HFFc6 (cell line): ENCODE results near the gene JAKMIP1. TPM values are rescaled to one million over a fixed set of nuclear protein-coding genes. Genes with fewer than 3 reads are reported as not detected.

Experiments
- DNase-seq: peaks from one replicate; pipeline ENCODE4 v3.0.0-alpha.2; 2018
- H3K27ac Mint-ChIP-seq: 2 replicates; pipeline ENCODE4 v1.8.0; 2020; ENCODE audit warnings: mild to moderate bottlenecking, mixed read lengths
- H3K27me3 Mint-ChIP-seq: 2 replicates; pipeline ENCODE4 v1.8.0; 2021; ENCODE audit warnings: mild to moderate bottlenecking, moderate library complexity, mixed read lengths; ENCODE audit not compliant: insufficient read depth
- H3K36me3 Mint-ChIP-seq: 2 replicates; pipeline ENCODE4 v1.8.0; 2021; ENCODE audit warnings: low read depth, mixed read lengths
- H3K4me1 Mint-ChIP-seq: 2 replicates; pipeline ENCODE4 v1.8.0; 2020; ENCODE audit warnings: low read depth, mixed read lengths
- H3K4me3 Mint-ChIP-seq: 2 replicates; pipeline ENCODE4 v1.8.0; 2020; ENCODE audit warnings: mild to moderate bottlenecking, moderate library complexity, mixed read lengths
- H3K9me3 Mint-ChIP-seq: 2 replicates; pipeline ENCODE4 v1.8.0; 2020; ENCODE audit warnings: mild to moderate bottlenecking, mixed read lengths
- CTCF ChIP-seq: fragments of 200-600 bp; sonication (generic); IDR thresholded peaks from 2 replicates; pipeline ENCODE4 v1.5.0; 2021; ENCODE audit warnings: antibody characterized with exemption, mild to moderate bottlenecking
- total RNA-seq, 6 experiments: library from RNA; stranded (reverse); fragmentation: NEBNext Ultra II Directional; extraction: Animal tissue kit (Norgen Biotek cat#: 25700); gene quantifications; 2 replicates in 1 of 6; 3 replicates in 5 of 6; pipeline ENCODE4 v1.2.3, GENCODE V29; 2021

The JAKMIP1 gene
- total RNA-seq, 6 experiments from 2014 or later = not detected

- Mint-ChIP-seq H3K9me3 (peaks cover 68% of the 10 kb centered on the region), H3K27ac (no peak overlapping the region), H3K27me3 (peaks cover 3% of the 10 kb centered on the region), H3K36me3 (no peaks in the 10 kb centered on the region), H3K4me3 (no peak overlapping the region), H3K4me1 (no peaks in the 10 kb centered on the region)
- DNase-seq = no peak
- TF ChIP-seq CTCF = no peak
Measured at GRCh38 chr4:6086846-6087245, 113.5 kb downstream of the JAKMIP1 start.

- peaks cover 5% of the 10 kb centered on the region; the same call in 1 of the 2 replicates for H3K36me3 Mint-ChIP-seq
- H3K9me3 Mint-ChIP-seq = peaks cover 68% of the 10 kb centered on the region
- peaks cover 3% of the 10 kb centered on the region for H3K27me3 Mint-ChIP-seq
- no peaks in the 10 kb centered on the region for H3K4me1 Mint-ChIP-seq
- TF ChIP-seq CTCF = no peak
- H3K27ac Mint-ChIP-seq = no peak overlapping the region
- no peak for DNase-seq
- no peak overlapping the region for H3K4me3 Mint-ChIP-seq
Measured at GRCh38 chr4:6085691-6086628, 114.4 kb downstream of the JAKMIP1 start.

DNA sequence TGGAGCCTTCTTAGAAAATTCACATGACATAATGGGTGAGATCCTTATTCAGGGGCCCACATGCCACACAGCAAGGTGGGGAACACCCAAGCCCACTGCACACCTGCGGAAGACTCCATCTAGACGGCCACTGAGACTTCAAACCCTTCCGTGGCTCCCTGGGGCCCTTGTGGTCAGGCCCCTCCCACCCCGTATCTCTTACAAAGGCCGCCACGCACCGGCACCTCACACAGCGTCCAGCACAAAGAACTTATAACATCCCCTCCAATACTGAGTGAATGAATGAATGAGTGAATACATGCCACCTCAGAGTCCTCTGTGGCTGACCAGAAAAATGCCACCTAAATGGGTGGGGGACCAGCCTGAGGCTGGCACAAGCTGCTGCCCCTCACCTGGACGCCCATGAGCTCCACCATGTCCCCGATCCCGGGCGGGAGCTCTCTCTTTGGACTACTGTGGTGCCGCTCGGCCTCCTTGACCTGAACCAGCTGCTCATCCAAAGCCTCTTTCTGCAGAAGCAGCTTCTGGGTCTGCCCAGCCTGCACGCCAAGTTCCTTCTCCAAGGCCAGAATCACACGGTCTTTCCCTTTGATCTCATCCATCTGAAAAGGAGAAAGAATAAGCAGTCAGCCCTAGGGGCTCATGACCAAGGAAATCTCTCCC lies 115.2 kb downstream of the JAKMIP1 start:
- peaks cover 10% of the 10 kb centered on the region; the same call in 1 of the 2 replicates for H3K36me3 Mint-ChIP-seq
- no peak for DNase-seq
- H3K4me3 Mint-ChIP-seq = no peak overlapping the region
- peaks cover 3% of the 10 kb centered on the region for H3K27me3 Mint-ChIP-seq
- H3K9me3 Mint-ChIP-seq = peaks cover 68% of the 10 kb centered on the region
- TF ChIP-seq CTCF = no peak
- no peaks in the 10 kb centered on the region for H3K4me1 Mint-ChIP-seq
- no peak overlapping the region for H3K27ac Mint-ChIP-seq

DNA sequence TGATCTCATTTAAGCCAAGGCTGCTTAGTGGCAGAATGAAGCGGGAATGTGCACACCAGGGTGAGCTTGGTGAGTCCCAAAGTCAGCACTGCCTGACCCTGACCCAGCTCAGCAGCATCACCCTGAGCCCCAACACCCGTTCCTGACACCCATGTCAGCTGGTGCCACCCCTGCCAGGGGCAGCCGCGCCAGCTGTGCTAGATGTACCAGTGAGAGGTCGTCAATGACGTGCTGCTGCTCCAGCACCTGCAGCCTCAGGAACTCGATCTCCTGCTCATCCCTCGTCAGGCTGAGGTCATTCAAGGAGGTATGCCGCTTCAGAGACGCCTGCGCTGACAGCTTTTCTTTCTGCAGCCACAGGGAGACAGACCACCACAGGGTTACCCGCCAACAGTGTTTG lies 120.4 kb downstream of the JAKMIP1 start:
- Mint-ChIP-seq H3K27ac (no peak overlapping the region), H3K27me3 (peaks cover 6% of the 10 kb centered on the region), H3K36me3 (peaks cover 10% of the 10 kb centered on the region; the same call in 1 of the 2 replicates), H3K9me3 (peaks cover 56% of the 10 kb centered on the region), H3K4me3 (no peak overlapping the region), H3K4me1 (no peaks in the 10 kb centered on the region)
- TF ChIP-seq CTCF = no peak
- DNase-seq = no peak

DNA sequence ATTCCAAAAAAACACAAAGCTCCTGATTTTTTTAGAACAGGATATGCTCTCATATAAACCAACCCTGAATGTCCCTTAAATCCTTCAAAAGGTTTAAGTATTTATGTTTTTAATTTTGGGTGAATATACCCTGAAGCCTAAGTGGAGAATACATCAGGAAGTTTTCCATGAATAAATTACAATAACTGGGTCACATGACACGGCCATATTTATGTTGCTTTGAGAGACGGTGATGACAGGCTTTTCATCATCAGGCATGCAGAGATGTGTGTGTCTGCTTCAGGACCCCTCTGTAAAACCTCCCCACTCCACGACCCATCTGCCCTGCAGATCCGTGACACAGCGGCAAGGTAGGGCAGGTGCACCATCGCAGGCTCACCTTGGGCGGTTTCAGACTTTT lies 121.8 kb downstream of the JAKMIP1 start:
- Mint-ChIP-seq H3K9me3 (peaks cover 56% of the 10 kb centered on the region), H3K27me3 (peaks cover 6% of the 10 kb centered on the region), H3K4me1 (no peaks in the 10 kb centered on the region), H3K4me3 (no peak overlapping the region), H3K27ac (no peak overlapping the region), H3K36me3 (peaks cover 10% of the 10 kb centered on the region; the same call in 1 of the 2 replicates)
- TF ChIP-seq CTCF = no peak
- no peak for DNase-seq
